CD4-positive, alpha-beta T cell treated with Interleukin-4 for 4 hours (primary cell): ENCODE data around the gene SLC33A1.

Experiments used
- DNase-seq: peaks from one replicate; pipeline ENCODE4 v3.0.0-alpha.2; 2020

Gene SLC33A1

GRCh38 chr3:155785662-155786295, 68.4 kb downstream of the SLC33A1 start:
- no peak for DNase-seq

GRCh38 chr3:155782390-155782953, 71.8 kb downstream of the SLC33A1 start:
- no peak for DNase-seq

- DNase-seq = no peak
Measured at GRCh38 chr3:155780291-155780690, 73.9 kb downstream of the SLC33A1 start.

- no peak for DNase-seq
Measured at GRCh38 chr3:155778462-155778861, 75.8 kb downstream of the SLC33A1 start.

GRCh38 chr3:155772801-155773200, 81.4 kb downstream of the SLC33A1 start:
- no peak for DNase-seq

GRCh38 chr3:155771126-155771525, 83.1 kb downstream of the SLC33A1 start:
- DNase-seq = no peak
